ENCODE measurements around the gene NDUFAF2.
"Not testable (repeated sequence)": the region's sequence is repeated elsewhere in the genome, so short reads cannot be mapped to it uniquely, and the experiment has no call there.

NDUFAF2 gene, protein sequence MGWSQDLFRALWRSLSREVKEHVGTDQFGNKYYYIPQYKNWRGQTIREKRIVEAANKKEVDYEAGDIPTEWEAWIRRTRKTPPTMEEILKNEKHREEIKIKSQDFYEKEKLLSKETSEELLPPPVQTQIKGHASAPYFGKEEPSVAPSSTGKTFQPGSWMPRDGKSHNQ

DNA sequence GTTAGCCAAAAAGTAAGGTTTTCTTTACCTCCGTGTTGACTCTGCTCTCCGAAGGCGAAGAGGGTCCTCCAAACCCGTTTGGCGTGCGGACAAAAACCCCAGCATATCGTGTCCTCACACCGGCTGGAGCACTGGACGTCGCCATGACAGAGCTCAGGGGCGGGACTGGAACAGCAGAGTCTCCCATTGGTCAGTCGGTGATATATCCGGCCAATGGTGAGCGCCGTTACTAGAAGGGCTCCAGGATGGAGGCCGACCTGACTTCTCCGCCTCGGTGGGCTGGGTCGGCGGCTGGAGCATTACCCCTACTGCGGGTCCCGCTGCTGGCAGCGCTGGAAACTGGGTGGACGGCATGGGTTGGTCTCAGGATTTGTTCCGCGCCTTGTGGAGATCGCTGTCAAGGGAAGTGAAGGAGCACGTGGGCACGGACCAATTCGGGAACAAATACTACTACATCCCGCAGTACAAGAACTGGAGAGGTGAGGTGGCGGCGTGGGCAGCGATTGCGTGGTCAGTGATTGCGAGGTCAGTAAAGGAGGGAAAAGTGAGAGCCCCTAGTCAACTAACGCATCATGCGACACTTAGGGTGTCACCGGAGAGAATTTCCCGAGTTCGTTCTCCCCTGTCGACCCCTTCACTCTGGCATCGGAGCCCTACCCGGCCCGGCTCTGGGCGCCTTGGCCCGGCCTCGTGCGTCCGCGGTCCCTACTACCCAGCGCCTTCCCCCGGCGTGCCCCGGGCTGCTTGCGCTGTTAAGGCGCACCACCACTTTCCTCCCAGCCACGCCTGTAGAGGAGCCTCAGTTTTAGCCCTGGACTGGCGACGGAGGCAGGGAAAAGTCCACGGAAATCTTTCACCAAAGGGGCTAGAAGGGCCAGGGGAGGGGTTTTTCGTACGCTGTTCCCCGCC is at the start of gene NDUFAF2, which contains the start of gene ERCC8:
Gene NDUFAF2 (plus strand): TSS at position 302 of the 909 bp plus-strand sequence. CDS start 51 bp downstream, at position 353.
Gene ERCC8 (minus strand): TSS at position 167 of the 909 bp plus-strand sequence. CDS start 62 bp downstream, at position 105.
- peak; percentile 84 for DNase-seq (ENCODE audit: low spot score)

DNA sequence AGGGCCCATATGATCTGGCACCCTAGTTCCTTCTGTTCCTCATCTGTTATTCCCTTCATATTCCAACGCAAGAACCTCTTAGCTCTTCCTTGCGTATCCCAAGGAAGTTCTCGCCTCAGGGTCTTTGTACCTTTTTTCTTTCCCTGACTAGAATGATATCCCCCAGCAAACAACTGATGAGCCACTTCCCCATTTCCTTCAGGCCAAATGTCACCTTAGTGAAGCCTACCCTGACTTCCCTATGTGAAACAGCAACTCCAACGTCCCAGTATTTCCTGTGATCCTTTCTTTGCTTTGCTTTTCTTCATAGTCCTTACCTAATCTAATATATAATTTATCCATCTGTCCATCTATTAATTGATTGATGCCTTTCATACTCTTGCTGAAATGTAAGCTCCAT is 48.0 kb upstream of the NDUFAF2 start:
- DNase-seq (ENCODE audit: low spot score), result no peak

DNA sequence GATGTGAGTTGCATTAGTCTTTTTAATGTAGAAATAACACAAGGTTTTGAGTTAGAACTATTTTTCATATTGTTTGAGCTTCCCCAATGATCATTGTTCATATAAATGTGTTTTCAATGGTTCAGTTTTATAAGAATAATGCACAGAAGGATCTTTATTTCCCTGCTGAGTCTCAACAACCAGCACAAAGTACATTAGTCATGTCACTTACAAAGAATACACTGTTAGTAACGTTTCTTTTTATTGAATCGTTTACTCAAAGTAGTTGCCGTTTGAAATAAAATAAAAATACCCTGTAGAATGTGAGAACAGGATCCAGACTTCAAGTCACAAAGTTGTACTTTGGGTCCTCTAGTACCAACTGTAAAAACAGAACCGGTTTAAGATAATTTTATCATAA is 41.6 kb upstream of the NDUFAF2 start:
- DNase-seq (ENCODE audit: low spot score), result no peak

DNA sequence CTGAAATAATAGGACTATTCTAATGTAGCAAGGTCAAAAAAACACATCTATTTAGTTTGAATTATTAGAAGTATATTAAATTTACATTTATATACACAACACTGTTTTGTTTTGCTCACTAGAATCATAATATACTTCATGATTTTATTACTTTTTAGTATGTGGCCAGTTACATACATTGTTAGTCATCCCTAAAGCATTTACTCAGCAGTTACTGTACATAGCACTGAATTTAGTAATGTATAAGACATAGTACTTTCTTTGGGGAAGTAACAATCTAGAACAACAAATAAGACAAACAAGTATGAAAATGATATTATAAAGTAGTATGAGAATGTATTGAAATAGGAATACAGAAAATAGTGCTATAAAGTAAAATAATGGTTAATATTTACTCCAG is 28.4 kb upstream of the NDUFAF2 start:
- DNase-seq (ENCODE audit: low spot score), result no peak

DNA sequence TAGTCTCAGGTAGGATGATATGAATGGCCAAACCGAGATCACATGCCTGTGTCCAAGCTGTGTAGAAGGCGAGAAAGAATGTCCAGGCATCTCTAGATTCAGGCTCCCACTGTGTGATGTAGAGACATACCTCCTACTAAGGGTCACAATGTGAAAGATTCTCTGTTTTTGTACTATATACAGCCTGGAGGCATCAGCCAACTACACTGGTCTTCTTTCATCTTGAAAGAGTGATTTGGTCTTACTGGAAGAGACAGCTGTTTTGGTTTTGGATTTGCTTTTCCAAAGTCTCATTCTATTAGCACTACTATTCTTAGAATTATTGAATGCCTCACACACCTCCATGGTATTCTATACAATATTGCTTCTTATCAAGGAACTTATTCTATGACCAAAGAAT is 26.5 kb upstream of the NDUFAF2 start:
- no peak for DNase-seq (ENCODE audit: low spot score)

DNA sequence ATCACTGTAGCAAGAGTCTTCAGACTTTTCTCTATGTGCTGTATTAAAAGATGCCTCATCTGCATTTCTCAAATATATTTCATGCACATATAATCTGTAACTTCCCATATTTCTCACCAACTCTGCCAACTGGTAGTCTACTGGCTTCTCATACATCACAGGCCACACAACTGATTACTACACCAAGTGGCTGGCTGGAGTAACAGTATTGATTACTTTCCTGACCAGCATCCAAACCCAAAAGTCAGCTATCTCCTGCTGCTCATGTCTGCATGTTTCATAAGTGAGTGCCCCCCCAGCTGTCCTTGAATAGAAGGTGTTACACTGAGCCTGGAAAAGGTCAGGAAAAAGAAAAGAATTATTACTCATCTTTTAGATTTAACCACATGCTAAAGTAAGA is 17.6 kb upstream of the NDUFAF2 start:
- DNase-seq (ENCODE audit: low spot score), result no peak

DNA sequence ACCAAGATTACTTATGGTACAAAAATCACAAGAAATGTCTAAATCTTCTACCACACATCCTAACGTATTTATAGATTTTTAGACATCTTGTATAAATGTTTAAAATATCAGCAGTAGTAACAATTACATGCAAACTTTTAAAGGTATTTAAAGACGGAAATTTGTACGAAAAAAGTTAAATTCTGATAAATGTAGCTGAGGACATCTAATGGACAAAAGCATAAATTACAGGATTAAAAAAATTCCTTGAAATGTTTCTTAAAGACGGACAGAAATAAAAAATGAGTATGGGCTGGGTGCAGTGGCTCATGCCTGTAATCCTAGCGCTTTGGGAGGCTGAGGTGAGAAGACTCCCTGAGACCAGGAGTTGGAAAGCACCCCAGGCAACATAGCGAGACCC is 16.0 kb upstream of the NDUFAF2 start:
- DNase-seq (ENCODE audit: low spot score), result no peak

DNA sequence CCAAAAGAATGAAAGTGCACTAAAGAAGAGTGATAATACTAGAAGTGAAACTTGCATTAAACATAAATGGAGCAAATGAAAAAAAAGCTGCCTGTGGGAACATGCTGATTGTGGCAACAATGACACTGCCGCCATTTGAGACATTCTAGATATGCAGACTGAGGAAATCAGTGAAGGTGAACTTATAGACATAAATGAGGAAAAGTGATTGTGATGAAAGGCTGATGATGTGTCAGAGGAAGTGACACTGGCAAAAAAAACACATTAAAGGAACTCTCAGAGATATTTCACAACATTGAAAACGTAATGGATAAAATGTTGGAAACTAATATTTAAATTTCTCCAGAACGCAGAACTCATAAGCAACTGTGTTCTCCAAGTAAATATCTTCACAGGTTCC is 1.4 kb upstream of the NDUFAF2 start:
- no peak for DNase-seq (ENCODE audit: low spot score)

DNA sequence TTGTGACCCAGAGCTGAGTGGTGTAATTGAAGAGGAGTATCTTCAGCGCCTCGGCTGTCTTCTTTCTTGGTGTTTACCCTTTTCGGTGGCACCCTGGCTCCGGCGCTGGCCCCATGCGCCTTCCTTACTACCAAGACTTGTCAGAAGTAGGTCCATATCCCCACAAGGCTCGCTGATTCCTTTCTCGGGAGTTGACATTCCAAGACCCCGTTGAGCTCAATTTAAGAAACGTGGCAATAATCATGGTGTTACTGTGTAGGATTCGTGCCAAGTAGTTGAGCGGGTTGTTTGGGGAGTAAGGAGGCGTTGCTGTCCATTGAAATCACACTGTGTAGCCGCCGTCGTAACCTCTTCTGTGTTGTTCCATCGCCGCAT is 795 bp downstream of the NDUFAF2 start:
- DNase-seq (ENCODE audit: low spot score), result peak; percentile 19

DNA sequence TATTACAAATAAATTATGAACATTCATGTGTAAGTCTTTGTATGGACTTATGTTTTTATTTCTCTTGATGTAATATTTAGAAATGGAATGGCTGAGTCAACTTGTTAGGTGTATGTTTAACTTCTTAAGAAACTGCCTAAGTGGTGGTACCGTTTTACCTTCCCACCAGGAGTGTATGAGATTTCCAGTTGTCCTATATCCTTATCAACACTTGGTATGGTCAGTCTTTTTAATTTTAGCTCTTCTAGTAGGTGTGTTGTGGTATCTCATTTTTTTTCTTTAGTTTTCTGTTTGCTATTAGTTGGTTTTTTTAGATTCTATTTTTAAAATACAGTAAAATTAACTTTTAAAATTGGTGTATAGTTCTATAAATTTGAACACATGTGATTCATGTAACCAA is 3.7 kb downstream of the NDUFAF2 start:
- DNase-seq (ENCODE audit: low spot score), result no peak

DNA sequence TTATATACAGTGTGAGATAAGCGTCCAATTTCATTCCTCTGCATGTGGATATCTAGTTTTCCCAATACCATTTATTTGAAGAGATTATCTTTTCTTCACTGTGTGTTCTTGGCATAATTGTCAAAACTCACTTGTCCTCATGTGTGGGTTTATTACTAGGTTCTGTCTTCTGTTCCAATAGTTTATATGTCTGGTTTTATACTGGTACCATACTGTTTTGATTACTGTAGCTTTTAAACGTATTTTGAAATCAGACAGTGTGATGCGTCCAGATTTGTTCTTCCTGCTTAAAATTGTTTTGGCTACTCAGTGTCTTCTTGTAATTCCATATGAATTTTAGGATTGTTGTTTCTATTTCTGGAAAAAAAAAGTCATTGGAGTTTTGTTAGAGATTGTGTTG is 10.2 kb downstream of the NDUFAF2 start:
- no peak for DNase-seq (ENCODE audit: low spot score)

DNA sequence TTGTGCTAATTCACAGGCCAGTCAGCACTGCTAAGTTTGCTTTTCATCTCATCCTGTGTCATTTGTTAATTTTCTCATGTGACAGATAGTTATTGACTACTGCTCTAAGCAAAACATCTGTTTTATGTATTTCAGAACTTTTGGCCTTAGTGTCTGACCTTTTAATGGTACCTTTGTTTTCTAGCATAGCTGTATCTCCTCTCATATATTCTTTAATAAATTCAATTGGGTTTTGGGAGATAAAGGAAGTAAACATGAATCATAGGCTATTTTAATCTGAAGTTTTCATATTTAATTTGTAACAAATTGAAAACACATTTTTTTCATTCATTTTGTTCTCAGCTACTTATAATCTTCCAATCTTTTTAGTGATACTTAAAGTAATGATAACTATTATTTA is 13.1 kb downstream of the NDUFAF2 start:
- DNase-seq (ENCODE audit: low spot score), result no peak

DNA sequence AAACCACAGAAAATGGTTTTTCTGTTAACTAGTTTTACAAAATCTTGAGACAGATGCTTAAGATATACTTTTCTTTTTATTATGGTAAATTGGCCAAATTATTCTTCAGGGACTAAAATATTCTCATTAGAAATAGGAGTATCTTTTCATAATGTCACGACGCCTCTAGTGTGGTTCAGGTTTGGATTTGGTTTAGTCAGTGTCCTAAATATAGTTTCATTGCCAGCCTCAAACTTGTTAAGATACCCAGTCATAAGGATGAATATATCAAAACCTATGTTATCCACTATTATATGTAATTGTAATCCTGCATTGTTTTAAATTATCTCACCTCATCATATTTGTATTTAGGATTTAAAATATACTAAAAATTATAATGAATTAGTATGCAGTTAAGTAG is 13.7 kb downstream of the NDUFAF2 start:
- DNase-seq (ENCODE audit: low spot score), result no peak

DNA sequence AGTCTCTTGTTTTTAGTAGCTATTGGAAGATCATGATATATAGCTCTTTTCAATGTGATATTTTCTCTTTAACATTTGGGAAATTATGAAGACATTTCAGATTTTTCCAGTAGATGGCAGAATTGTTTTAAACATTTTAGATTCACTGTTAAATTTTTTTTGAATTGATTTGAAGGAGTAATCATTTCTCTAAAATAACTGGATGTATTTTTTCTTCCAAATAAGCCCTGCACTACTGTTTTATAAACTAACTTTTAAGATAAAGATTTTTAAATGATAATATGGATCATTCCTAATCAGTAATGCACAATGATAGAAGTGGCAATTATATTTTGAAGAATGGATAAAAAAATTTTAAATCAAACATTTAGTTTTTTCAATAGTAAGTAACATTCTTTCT is 14.2 kb downstream of the NDUFAF2 start:
- no peak for DNase-seq (ENCODE audit: low spot score)

DNA sequence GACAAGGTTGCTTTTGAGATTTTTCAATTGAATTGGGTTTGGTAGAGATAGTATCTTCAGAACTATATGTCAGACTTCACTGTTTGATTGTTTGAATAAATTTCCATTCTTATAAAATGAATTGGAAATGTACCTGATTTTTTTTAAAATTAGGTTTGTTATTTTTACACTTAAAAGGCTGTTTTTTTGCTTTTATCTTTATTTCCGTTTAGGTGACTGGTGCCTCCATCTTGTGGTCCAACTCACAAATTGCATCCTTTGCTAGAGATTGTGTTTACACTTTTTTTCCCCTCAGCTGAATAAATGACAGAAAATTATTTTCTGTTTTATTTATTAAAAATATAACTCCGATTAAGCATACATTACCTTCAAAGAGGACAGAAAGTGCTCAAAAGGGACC is 15.6 kb downstream of the NDUFAF2 start:
- no peak for DNase-seq (ENCODE audit: low spot score)

DNA sequence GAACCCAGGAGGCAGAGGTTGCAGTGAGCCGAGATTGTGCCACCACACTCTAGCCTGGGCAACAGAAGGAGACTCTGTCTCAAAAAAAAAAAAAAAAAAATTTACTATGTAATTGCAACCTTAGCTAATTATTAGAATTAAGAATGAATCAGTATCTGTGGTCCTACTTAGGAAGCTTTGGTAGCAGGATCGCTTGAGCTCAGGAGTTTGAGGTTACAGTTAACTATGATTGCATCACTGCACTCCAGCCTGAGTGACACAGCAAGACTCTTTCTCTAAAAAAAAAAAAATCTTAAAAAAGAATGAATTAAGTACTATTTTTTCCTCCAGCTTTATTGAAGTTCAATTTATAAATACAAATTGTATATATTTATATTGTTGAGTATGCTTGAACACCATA is 16.7 kb downstream of the NDUFAF2 start:
- no peak for DNase-seq (ENCODE audit: low spot score)

DNA sequence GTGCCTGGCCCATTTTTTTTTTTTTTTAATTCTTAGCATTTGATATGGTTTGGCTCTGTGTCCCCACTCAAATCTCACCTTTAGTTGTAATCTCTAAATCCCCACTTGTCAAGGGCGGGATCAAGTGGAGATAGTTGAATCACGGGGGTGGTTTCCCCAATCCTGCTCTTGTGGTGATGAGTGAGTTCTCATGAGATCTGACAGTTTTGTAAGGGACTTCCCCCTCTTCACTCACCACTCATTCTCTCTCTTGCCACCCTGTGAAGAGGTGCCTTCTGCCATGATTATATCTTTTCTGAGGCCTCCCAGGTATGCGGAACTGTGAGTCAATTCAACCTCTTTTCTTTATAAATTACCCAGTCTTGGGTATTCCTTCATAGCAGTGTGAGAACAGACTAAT is 27.2 kb downstream of the NDUFAF2 start:
- DNase-seq (ENCODE audit: low spot score), result no peak

DNA sequence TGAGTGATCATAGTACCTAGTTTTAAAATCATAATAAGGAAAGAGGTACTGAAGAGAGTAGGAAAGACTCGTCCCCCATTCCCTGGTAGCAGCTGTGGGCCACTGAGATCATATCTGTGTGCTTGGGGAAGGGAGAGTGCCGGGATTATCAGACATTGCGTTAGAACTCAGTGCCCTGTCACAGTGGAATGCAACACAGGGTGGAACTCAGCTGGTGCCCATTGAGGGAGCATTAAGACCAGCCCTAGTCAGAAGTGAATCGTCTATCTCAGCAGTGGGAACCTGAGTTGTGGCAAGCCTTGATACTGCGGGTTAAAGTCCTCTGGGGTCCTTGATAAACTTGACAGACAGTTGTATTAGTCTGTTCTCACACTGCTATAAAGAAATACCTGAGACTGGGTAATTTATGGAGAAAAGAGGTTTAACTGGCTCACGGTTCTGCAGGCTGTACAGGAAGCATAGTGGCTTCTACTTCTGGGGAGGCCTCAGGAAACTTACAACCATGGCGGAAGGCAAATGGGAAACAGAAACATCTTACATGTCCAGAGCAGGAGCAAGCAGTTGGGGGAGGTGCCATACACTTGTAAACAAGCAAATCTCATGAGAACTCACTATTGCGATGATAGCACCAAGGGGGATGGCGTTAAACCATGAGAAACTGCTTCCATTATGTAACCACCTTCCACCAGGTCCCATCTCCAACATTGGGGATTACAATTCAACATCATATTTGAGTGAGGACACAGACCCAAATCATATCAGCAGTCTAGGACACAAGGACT is 33.1 kb downstream of the NDUFAF2 start:
- no peak for DNase-seq (ENCODE audit: low spot score)

DNA sequence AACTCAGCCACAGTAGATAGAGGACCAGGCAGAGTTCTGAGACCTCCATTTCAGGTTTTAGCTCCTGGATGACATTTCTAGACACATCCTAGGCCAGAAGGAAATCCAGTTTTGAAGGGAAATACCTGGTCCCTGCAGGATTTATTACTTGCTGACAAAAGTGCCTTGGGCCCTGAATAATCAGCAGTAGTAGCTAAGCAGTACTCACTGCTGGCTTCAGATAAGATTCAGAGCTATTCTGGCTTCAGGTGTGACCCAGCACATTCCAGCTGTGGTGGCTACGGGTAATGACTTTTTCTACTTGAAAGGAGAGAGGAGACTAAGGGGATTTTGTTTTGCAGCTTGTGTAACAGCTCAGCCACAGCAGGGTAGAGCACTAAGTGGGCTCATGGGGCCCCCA is 34.0 kb downstream of the NDUFAF2 start:
- DNase-seq (ENCODE audit: low spot score), result no peak

DNA sequence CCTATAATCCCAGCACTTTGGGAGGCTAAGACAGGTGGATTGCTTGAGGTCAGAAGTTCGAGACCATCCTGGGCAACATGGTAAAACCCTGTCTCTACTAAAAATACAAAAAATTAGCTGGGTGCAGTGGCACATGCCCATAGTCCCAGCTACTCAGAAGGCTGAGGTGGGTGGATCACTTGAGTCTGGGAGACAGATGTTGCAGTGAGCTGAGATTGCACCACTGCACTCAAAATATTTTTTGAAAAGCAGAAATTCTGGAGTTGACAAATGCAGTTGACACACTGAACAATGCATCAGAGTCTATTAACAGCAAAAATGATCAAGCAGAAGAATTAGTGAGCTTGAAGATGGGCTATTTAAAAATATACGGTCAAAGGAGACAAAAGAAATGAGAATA is 35.5 kb downstream of the NDUFAF2 start:
- DNase-seq (ENCODE audit: low spot score), result no peak

DNA sequence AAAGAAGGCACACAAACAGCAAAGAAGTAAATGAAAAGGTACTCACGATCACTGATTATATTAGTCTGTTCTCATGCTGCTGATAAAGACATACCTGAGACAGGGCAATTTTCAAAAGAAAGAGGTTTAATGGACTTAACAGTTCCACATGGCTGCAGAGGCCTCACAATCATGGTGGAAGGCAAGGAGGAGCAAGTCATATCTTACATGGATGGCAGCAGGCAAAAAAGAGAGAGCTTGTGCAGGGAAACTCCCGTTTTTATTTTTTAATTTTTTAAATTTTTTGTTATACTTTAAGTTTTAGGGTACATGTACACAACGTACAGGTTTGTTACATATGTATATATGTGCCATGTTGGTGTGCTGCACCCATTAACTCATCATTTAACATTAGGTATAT is 37.1 kb downstream of the NDUFAF2 start:
- not testable (repeated sequence) for DNase-seq (ENCODE audit: low spot score)

DNA sequence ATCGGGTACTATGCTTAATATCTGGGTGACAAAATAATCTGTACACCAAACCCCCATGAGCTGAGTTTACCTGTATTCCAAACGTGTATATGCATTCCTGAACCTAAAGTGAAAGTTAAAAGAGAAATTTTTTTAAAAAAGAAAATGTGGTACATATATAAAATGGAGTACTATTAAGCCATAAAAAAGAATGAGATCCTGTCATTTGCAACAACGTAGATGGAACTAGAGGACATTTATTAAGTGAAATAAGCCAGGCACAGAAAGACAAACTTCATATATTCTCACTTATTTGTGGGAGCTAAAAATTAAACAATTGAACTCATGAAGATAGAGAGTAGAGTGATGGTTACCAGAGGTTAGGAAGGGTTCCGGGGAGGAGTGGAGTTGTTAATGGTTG is 44.8 kb downstream of the NDUFAF2 start:
- DNase-seq (ENCODE audit: low spot score), result no peak

DNA sequence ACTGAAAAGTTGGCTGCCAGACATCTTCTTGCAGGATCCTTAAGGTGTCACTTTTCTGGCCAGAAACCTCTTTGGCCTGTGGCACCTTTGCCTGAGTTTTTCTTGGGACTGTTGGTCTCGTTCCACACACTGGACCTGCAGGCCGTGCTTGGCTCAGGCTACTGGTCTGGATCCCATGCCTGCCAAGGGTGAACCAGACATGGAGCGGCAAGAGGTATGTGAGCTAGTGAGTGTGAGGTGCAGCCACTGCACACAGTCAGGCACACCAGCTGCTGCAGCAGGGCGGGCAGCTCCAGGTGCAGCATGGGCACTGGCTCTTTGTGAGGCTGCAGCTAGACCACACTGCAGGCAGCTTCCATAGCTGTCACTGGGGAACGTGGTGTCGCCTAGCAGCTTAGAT is 47.9 kb downstream of the NDUFAF2 start:
- DNase-seq (ENCODE audit: low spot score), result no peak

Data from HuH-7.5 (cell line).